Spleen (tissue), 7 donors: Measurements from ENCODE around the gene LGALS16.

ENCODE experiments used
- POLR2A ChIP-seq, 3 donors: fragments of 450-650 bp; IDR thresholded peaks; one replicate each; pipeline ENCODE4 v1.5.1; 2017; ENCODE audit warnings: antibody characterized with exemption in 3 of 3, mild to moderate bottlenecking in 1 of 3
- POLR2AphosphoS5 ChIP-seq, 3 donors: sonication (generic); formaldehyde crosslinking; IDR thresholded peaks; one replicate each; pipeline ENCODE4 v1.5.1; 2017; ENCODE audit warnings: antibody characterized with exemption in 3 of 3
- TF ChIP-seq, protein P1 (sequence below), 11 experiments: fragments of 200-600 bp in 7 of 11; fragments of 450-650 bp in 4 of 11; sonication (generic) in 4 of 11; IDR thresholded peaks in 8 of 11; conservative IDR thresholded peaks in 3 of 11; 1 replicate in 7 of 11; 2 replicates in 4 of 11; pipeline versions ENCODE4 v1.4.0 to v1.8.0; 2016 to 2021; ENCODE audit warnings: antibody characterized with exemption in 11 of 11, inconsistent platforms in 4 of 11, mild to moderate bottlenecking in 1 of 11
- donor health status: DM: no; HTN: no; CAD: no; lungs with moderate emphysema.
- donor health status: DM: no; HTN: no; CAD: no.
- donor health status: DM: no; HTN: no; CAD: no.

- no peak for TF ChIP-seq POLR2AphosphoS5 (IDR thresholded peaks at IDR 0.05)
- TF ChIP-seq, protein P1, sequence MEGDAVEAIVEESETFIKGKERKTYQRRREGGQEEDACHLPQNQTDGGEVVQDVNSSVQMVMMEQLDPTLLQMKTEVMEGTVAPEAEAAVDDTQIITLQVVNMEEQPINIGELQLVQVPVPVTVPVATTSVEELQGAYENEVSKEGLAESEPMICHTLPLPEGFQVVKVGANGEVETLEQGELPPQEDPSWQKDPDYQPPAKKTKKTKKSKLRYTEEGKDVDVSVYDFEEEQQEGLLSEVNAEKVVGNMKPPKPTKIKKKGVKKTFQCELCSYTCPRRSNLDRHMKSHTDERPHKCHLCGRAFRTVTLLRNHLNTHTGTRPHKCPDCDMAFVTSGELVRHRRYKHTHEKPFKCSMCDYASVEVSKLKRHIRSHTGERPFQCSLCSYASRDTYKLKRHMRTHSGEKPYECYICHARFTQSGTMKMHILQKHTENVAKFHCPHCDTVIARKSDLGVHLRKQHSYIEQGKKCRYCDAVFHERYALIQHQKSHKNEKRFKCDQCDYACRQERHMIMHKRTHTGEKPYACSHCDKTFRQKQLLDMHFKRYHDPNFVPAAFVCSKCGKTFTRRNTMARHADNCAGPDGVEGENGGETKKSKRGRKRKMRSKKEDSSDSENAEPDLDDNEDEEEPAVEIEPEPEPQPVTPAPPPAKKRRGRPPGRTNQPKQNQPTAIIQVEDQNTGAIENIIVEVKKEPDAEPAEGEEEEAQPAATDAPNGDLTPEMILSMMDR (IDR thresholded peaks at IDR 0.05 in 8 of 11, conservative IDR thresholded peaks at IDR 0.05 in 3 of 11) = no peak
- TF ChIP-seq POLR2A (IDR thresholded peaks at IDR 0.05) = no peak
These were observed 22.5 kb downstream of the LGALS16 start for GRCh38 chr19:39677961-39678889.
